Measurements from ENCODE around the gene DCUN1D1.

Gene DCUN1D1

GRCh38 chr3:182978387-182978786 is 2.0 kb downstream of the DCUN1D1 start:
- DNase-seq (ENCODE audit: low read depth, low spot score): no peak
- H3K4me3 ChIP-seq (ENCODE audit: low read length): no peak overlapping the region

- DNase-seq (ENCODE audit: low read depth, low spot score): no peak
- no peak overlapping the region for H3K4me3 ChIP-seq (ENCODE audit: low read length)
Observed at GRCh38 chr3:182973047-182973446, 7.3 kb downstream of the DCUN1D1 start.

GRCh38 chr3:182972387-182972786 is 8.0 kb downstream of the DCUN1D1 start:
- no peak overlapping the region for H3K4me3 ChIP-seq (ENCODE audit: low read length)
- DNase-seq (ENCODE audit: low read depth, low spot score): no peak

- DNase-seq (ENCODE audit: low read depth, low spot score): no peak
- no peak overlapping the region for H3K4me3 ChIP-seq (ENCODE audit: low read length)
Observed at GRCh38 chr3:182971637-182972036, 8.7 kb downstream of the DCUN1D1 start.

- no peak for DNase-seq (ENCODE audit: low read depth, low spot score)
- no peak overlapping the region for H3K4me3 ChIP-seq (ENCODE audit: low read length)
Observed at GRCh38 chr3:182970811-182971418, 9.4 kb downstream of the DCUN1D1 start.

GRCh38 chr3:182969853-182970252 is 10.5 kb downstream of the DCUN1D1 start:
- no peak for DNase-seq (ENCODE audit: low read depth, low spot score)
- H3K4me3 ChIP-seq (ENCODE audit: low read length): no peak overlapping the region

- DNase-seq (ENCODE audit: low read depth, low spot score): no peak
- H3K4me3 ChIP-seq (ENCODE audit: low read length): no peak overlapping the region
Observed at GRCh38 chr3:182969277-182969676, 11.1 kb downstream of the DCUN1D1 start.

- DNase-seq (ENCODE audit: low read depth, low spot score): peak; percentile 67
- H3K4me3 ChIP-seq (ENCODE audit: low read length): no peak overlapping the region
Observed at GRCh38 chr3:182967218-182968204, 12.8 kb downstream of the DCUN1D1 start.

GRCh38 chr3:182965861-182966366 is 14.4 kb downstream of the DCUN1D1 start:
- no peak for DNase-seq (ENCODE audit: low read depth, low spot score)
- H3K4me3 ChIP-seq (ENCODE audit: low read length): no peak overlapping the region

- no peak for DNase-seq (ENCODE audit: low read depth, low spot score)
- H3K4me3 ChIP-seq (ENCODE audit: low read length): no peak overlapping the region
Observed at GRCh38 chr3:182964179-182964578, 16.2 kb downstream of the DCUN1D1 start.

GRCh38 chr3:182962166-182962565 is 18.2 kb downstream of the DCUN1D1 start:
- DNase-seq (ENCODE audit: low read depth, low spot score): no peak
- no peak overlapping the region for H3K4me3 ChIP-seq (ENCODE audit: low read length)

GRCh38 chr3:182959474-182960350 is 20.6 kb downstream of the DCUN1D1 start:
- no peak for DNase-seq (ENCODE audit: low read depth, low spot score)
- H3K4me3 ChIP-seq (ENCODE audit: low read length): no peak overlapping the region

- no peak for DNase-seq (ENCODE audit: low read depth, low spot score)
- no peak overlapping the region for H3K4me3 ChIP-seq (ENCODE audit: low read length)
Observed at GRCh38 chr3:182957676-182958266, 22.6 kb downstream of the DCUN1D1 start.

- H3K4me3 ChIP-seq (ENCODE audit: low read length): no peak overlapping the region
- no peak for DNase-seq (ENCODE audit: low read depth, low spot score)
Observed at GRCh38 chr3:182957226-182957625, 23.1 kb downstream of the DCUN1D1 start.

- no peak overlapping the region for H3K4me3 ChIP-seq (ENCODE audit: low read length)
- no peak for DNase-seq (ENCODE audit: low read depth, low spot score)
Observed at GRCh38 chr3:182954553-182955235, 25.6 kb downstream of the DCUN1D1 start.

GRCh38 chr3:182949688-182950087 is 30.6 kb downstream of the DCUN1D1 start:
- no peak for DNase-seq (ENCODE audit: low read depth, low spot score)
- no peak overlapping the region for H3K4me3 ChIP-seq (ENCODE audit: low read length)

- DNase-seq (ENCODE audit: low read depth, low spot score): no peak
- H3K4me3 ChIP-seq (ENCODE audit: low read length): no peak overlapping the region
Observed at GRCh38 chr3:182948305-182948704, 32.0 kb downstream of the DCUN1D1 start.

GRCh38 chr3:182947888-182948287 is 32.5 kb downstream of the DCUN1D1 start:
- DNase-seq (ENCODE audit: low read depth, low spot score): no peak
- H3K4me3 ChIP-seq (ENCODE audit: low read length): no peak overlapping the region
